HTR-8/SVneo (cell line): ENCODE measurements around the gene CWC25.

ENCODE experiments used
- DNase-seq: peaks from one replicate; pipeline ENCODE4 v3.0.0; 2011; ENCODE audit warnings: low spot score, mixed read lengths; ENCODE audit not compliant: insufficient read length
- FAIRE-seq: peaks from 2 replicates; lab custom pipeline; 2011; peaks lifted over from hg19 to GRCh38; lab: Jason Lieb, UNC

CWC25 gene

DNA sequence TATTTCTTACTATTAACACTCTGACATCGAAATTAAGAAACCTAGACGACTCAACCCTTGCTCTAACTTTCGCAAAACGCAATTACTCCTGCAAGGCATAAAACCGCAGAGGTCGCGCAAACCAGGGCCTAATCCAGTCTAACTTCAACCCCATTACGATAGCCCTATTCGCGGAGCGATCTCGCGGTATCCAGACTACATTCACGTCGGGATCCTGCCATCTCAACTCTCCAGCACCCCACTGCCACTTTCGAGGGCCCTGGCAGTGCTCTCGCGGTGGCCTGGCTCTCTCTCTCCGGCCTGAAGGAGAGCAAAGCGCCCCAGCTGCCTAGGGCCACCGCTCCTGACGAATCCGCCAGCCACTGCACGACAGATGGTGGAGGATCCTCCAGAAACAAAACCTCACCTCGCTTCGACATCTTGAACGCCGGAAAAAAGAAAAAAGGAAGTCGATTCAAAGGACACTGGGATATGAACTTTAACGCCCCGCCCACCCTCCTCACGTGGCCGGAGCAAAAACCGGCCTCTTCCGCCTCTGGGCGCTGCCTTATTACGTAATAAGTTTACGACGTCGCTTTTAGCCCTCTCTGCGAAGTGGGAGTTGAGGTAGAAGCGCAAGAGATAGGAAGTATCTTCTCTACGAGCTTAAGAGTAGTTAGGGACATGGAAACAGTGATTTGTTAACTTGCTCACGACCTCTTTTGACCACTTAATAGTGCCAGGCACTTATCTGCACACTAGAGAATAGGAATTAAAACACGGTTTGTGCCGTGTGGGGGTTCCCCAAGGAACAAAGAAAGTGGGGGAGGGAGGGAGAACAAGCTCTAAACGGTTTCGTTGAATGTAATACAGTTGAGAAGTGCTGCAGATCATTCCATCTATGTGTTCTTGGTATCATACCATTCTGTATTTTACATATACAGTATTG, 28.4 kb upstream of the CWC25 start, which contains the start of gene RPL23:
RPL23 (minus strand) TSS at position 430 of the 928 bp plus-strand sequence; CDS start at position 419, 11 bp downstream.
- FAIRE-seq (peak; percentile 79), DNase-seq (peak; percentile 95)

DNA sequence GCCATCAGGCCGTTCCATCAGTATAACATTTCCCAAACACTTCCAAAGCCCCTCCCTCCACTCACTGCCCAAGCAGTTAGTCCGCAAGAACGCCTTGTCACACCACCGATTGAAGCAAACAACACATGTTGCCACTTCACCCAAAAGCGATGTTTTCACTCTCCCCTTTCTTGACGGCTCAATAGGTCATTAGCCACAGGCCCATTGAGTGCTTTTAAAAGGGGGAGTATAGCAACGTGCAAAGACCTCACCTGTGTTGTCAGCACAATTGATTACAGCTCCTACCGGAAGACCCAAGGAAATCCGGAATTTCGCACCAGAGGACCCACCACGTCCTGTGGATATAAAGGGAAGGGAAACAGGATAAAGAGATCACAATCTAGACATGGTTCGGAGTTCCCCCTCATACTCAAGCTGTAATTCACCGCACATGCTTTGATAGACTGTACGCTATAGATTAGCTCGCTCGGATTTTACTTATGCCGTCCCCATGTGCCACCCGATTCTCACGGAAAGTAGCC, 27.7 kb upstream of the CWC25 start:
- FAIRE-seq (no peak), DNase-seq (no peak)

DNA sequence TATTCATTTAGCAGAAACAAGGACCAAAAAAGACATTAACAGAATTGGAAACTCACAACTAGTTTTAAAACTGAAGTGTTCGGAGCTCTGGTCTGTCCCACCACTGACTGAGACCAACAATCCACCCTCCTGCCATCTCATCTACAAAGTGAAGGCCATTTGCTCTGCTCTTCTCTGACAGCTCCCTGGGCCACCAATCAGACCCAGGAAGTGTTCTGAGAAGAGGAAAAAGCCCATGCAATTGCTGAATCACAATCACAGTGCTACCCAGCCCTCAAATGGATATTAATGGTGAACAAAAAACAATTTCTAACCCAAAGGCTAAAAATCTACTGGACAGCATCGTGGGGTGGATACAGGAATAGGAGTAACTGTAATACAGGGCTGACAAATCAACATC, 26.3 kb upstream of the CWC25 start:
- FAIRE-seq: no peak
- DNase-seq: no peak

DNA sequence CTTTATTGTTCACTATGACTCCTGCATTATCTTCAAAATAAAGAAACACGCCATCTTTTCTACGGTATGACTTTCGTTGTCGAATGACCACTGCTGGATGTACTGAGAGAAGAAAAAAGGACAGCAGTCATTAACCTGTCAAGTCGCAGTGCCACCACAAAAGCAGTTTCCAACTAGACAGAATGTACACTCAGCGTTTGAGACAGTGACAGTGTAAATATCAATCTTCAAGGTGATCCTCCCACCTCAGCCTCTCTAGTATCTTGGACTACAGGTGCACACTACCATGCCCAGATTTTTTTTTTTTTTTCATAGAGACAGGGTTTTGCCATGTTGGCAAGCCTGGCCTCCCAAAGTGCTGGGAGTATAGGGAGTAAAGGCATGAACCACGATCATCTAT, 25.3 kb upstream of the CWC25 start:
- FAIRE-seq: no peak

DNA sequence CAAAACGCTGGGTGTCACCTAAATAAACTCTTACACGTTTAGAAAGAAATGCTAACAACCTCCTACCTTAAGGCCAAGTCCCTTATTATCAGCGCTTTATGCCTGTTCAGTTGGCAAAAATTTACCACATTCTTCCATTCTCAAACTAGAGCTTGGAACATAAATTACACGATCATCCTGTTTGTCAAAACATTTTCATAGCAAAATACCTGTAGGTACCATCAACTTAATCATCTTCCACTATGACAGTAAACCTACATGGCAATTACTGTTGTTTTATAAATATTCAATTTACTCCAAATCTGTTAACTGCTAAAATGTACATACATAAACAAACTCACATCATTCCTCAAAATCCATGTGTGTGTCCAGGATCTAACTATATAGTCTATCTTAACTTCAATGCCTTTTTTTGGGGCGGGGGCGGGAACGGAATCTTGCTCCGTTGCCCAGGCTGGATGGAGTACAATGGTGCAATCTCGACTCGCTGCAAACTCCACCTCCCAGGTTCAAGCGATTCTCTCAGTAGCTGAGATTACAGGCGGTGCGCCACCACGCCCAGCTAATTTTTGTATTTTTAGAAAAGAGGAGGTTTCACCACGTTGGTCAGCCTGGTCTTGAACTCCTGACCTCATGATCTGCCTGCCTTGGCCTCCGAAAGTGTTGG, 24.0 kb upstream of the CWC25 start:
- no peak for DNase-seq
- FAIRE-seq: no peak

More for the DNA sequence above, 25.3 kb upstream of the CWC25 start:
- no peak for DNase-seq

DNA sequence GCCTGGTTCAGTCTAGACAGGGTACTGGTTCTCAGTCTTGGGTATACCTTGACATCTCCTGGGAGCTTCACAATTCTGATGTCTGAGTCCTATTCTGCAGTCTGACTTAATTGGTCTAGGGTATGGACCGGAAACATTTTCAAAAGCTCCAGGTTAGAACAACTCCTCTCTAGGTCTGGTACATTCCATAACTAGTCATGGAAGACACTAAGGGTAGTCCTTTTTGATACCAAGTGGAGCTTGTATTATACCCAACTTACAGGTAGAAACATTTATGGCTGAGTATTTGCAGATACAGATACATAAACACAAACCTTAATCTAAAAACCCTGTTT, 23.4 kb upstream of the CWC25 start:
- no peak for FAIRE-seq

DNA sequence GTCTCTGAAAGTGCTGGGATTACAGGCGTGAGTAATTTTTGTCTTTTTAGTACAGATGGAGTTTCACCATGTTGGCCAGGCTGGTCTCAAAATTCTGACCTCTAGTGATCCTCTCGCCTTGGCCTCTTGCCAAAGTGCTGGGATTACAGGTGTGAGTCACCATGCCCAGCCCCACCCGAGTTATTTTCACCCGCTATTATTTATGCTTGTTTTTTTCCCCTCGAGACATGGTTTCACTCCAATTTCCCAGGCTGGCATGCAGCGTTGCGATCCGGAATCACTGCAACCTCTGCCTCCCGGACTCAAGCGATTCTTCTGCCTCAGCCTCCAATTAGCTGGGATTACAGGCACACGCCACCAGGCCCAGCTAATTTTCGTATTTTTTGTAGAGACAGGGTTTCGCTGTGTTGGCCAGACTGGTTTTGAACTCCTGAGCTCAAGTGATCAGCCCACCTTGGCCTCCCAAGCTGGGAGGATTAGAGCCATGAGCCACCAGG, 19.2 kb upstream of the CWC25 start:
- DNase-seq (no peak), FAIRE-seq (peak; percentile 31)

More for the DNA sequence above, 23.4 kb upstream of the CWC25 start:
- no peak for DNase-seq

DNA sequence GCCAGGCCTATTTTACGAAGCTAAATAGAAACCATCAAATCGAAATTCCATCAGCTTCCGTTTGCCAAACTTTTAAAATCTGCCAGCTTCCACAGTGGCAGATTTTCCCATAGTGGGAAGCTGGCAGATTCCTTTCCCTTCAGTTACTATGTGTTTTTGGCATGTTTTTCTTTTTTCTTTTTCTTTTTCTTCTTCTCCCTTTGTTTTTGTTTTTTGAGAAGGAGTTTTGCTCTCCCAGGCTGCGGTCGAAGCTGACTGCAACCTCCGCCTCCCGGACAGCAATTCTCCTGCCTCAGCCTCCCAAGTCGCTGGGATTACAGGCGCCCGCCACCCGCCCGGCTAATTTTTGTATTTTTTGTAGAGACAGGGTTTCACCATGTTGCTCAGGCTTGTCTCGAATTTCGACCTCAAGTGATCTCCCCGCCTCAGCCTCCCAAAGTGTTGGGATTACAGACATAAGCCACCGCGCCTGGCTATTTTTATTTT, 684 bp upstream of the CWC25 start:
- DNase-seq (no peak), FAIRE-seq (no peak)

DNA sequence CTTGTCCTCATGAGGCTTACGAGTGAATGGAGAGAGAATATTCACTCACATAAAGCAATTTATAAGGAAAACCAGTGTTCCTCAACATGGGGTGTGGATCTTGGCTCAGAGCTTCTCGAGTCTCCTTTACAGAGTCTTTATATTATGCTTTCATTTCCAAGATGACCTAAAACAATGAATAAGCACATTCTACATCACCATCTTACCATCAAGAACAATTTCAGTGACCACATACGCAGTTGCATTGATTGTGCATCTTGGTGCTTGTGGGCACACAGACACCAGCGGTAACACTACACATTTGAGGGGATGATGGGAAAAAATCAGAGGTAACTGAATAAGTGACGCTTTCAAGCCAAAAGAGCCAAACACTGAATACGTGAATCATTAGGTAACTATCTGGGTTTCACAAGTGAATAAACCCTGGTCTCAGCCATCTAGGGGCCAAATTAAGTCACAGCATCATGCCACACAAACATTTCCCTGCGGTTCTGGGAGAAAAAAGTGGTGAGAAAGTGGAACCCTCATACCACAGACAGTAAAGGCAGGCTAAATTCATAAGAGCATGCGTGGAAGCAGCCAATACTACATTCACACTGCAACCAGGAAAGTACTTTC, 9.4 kb downstream of the CWC25 start:
- FAIRE-seq (no peak), DNase-seq (no peak)

DNA sequence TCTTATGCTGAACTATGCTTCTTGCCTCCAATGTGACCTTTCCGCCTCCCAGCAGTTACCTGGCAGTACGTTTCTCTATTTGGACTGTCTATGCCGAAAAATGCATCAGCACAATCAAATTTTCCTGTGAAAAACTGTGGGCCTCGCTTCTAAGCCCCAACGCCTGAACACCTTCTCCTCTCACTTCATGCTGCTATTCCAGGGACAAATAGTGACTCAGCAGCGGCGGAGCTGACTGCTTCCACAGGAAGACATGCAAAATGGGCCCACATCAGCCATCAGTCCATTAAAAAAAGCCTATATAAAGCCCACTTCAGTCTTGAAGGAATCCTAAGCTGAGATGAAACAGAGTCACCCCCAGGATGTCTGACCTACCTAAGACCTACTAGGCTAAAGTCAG, 15.3 kb downstream of the CWC25 start:
- DNase-seq: no peak
- no peak for FAIRE-seq

DNA sequence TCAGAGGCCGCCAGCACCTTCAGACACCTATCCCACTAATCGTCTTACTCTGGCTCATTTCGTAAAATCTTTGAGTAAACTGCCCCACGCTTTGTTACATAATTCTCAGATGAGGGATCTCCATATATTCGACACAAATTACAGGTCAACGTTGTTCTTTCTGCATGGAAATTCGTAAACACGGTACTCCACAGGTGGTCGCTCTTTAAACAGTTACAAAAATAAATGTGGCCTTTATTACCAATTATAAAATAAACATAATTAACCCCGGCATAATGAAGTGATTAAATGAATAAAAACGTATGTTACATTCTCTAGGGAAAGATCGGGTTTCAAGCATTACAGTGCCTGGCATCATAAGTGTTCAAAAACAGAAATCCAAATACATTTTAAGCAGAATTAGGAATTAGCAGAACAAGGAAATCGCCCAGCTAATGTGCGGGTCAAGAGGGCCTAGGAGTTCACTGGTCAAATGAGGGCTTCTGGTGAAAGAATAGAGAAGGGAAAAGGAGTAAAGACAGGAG, 24.8 kb downstream of the CWC25 start:
- FAIRE-seq: no peak
- DNase-seq: no peak

DNA sequence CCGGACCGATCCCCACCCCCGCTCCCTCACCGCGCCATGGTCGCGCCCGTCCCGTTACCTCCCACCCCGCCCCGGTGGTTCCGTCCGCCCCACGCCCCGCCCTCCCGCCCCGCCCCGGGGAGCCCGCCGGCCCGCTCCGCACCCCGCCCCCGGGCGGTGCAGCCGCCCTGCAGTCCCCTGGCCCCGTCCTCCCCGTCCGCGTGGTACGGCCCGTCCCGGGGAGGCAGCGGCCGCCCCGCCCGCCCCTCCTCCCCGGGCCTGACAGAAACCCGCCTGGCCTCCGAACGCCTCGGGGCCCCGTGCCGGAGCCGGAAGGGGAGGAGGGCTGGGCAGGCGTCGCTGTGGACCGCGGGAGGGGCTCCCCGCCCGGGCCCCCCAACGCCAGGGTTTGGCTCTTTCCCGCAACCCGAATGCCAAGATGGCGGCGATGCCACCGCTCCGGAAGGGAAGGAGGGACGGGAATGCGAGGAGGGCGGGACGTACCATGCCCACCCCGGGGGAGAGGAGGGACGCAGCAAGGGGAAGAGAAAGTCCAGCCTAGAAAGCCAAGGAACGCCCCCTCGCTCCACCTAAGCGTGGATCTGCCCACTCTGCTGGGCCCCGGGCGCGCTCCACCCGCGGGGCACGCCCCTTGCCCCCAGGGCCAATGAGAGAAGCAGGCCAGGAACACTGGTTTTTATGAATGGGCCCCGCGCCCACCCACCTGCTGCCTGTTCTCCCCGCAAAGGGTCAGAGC, 25.5 kb downstream of the CWC25 start, which contains the start of gene PIP4K2B:
PIP4K2B (minus strand) TSS at position 56 of the 736 bp plus-strand sequence. CDS start 132 bp downstream, outside the sequence.
- FAIRE-seq (no peak), DNase-seq (peak; percentile 99)

DNA sequence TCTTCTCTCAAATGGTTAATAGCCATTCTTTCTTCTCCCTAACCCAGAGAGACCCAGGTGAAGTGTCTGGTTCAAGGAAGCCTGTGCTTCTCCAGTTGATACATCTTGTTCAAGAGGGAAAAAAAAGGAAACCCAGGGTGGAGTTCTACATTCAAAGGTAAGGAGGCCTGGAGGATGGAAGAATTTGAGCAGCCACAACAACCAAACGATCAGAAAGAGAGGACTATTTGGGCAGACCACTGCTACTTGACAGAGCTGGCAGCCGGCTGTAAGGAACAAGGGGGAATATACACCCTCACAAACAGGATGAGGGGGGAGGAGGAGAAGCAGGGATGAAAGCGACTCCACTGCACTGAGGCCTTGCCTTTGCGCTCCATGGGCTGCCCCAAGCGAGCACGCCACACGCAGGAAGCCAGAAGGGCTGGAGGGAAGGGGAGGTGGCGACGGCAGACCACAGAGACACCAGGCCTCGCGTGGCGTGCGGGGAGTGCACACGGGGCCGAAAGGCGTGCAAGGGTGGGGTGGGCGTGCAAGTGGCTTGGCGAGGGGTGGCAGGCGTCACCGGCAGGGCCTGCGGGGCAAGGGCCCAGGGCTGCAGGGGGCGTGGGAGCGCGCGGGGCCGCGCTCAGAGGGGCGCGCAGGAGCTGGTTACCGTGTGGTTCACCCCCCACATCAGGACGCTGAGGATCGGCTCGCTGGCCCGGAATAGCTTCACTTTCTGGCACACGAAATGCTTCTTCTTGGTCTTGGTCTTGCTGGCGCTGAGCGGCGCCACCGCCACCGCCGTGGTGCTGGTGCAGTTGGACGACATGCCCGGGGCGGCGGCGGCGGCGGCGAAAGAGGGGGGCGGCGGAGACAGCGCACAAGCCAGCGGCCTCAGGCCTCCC, 26.3 kb downstream of the CWC25 start:
- no peak for FAIRE-seq

DNA sequence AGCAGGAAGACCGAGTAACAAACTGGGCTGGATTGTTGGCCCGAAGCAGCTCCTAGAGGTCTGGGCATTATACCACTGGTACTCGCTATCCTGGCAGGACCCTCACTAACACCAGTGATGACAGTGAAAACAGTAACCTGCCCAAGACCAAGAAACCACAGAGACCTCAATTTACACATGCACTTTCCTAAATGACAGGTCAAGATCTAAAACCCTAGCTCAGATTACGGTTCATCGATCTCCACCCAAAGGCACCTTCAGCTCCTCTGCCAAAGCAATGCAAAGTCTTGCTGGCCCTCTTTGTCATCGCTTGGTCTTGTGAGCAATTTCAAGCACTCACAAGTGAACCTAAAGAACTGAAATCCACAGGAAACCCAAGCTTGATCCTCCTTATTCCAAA, 27.3 kb downstream of the CWC25 start:
- DNase-seq (no peak), FAIRE-seq (no peak)

More for the DNA sequence above, 26.3 kb downstream of the CWC25 start:
- peak; percentile 51 for DNase-seq

DNA sequence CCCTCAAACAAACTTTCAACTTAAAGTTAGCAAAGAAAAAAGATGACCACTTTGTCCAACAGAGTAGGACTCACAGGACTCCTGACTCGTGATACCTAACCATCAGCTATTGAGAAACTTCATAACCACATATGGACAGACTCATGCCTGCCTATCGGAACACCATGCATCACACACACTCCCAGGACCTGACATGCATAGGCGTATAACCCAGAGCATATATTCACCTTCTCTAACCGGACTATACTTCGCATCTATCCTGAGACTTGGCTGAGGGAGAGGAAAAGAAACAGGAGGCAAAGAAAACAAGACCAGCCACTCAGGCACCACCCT, 28.0 kb downstream of the CWC25 start:
- FAIRE-seq (no peak), DNase-seq (no peak)

DNA sequence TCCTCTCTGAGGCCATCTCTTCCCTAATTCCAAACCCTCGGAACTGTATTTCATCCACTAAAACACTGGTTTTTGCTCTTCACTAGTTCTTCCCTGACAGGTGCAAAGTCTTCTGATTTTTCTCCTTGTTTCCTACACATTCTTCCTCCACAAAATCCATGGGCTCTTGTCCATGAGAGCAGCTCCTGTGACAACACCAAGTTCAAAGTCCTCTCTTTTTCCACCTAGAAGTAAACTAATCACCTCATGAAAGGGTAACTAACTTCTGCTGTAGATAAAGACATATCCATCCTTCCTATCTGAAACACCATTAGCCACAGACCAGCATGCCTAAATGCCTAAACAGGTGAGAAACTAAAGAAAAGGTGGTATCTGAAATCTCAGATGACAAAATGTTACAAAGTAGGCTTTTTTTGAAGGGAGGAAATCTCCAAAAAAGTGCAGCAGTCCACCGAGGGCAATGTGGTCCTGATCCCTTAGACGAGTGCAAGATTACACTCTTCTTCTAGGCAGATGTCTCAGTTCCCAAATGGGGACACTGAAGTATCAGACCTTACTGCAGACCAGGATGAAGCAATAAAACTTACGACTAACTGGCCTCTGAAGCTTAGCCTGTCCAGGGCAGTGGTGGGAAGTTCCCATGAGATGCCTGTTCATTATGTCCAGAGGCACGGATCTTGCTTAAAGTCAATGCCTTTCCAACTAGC, 28.5 kb downstream of the CWC25 start:
- FAIRE-seq (no peak), DNase-seq (no peak)

DNA sequence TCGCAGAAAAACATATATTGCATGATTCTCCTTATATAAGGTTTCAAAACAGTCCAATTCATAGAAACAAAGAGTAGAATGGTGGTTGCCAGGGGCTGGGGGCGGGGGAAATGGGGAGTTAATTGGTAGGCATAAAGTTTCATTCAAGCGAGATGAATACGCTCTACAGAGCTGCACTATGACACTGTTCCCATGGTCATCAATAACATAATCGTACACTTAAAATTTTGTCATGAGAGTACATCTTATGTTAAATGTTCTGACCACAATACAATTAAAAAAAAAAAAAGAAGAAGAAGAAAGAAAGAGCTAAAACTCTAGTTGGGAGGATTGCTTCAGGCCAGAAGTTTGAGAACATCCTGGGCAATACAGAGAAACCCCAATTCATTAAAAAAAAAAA, 30.9 kb downstream of the CWC25 start:
- FAIRE-seq (no peak), DNase-seq (no peak)

DNA sequence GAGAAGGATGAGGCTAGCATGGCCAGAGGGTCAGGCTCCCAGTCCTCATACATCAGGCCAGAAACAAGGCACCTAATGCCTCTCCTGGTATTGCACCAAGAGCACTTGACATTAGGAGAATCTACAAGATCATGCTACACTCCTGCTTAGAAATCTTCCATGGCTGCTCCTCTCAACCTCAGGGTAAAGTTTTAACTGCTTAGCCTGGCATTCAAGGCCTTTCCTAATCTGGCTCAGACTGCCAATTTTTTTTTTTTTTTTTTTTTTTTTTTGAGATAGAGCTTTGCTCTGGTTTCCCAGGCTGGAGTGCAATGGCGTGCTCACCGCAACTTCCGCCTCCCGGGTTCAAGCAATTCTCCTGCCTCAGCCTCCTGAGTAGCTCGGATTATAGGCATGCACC, 34.0 kb downstream of the CWC25 start:
- DNase-seq (no peak), FAIRE-seq (no peak)
